Esophagus (tissue), 2 donors: Measurements from ENCODE around the gene RFFL. TPM values are rescaled to one million over a fixed set of nuclear protein-coding genes. Genes with fewer than 3 reads are reported as not detected.
A peak's percentile ranks its signal among the peaks of the same experiment; 100 is the strongest.

Experiments
- H3K27ac ChIP-seq, 2 donors: one replicate each; pipeline ENCODE4 v1.5.1; 2013; ENCODE audit warnings: low read depth in 2 of 2, mild to moderate bottlenecking in 2 of 2, inconsistent platforms in 1 of 2, low read length in 1 of 2, moderate library complexity in 1 of 2
- H3K27me3 ChIP-seq, 2 donors: one replicate each; pipeline ENCODE4 v1.6.1; 2013; ENCODE audit warnings: low read length in 2 of 2, control low read depth in 1 of 2, mild to moderate bottlenecking in 1 of 2; ENCODE audit not compliant: insufficient read depth in 2 of 2, control insufficient read depth in 1 of 2
- H3K36me3 ChIP-seq, 2 donors: one replicate each; pipeline ENCODE4 v1.6.1; 2013; ENCODE audit warnings: low read length in 1 of 2; ENCODE audit not compliant: control insufficient read depth in 2 of 2, insufficient read depth in 2 of 2
- H3K4me1 ChIP-seq, 2 donors: one replicate each; pipeline ENCODE4 v1.6.1; 2013; ENCODE audit warnings: low read length in 1 of 2; ENCODE audit not compliant: control insufficient read depth in 2 of 2, insufficient read depth in 2 of 2
- H3K4me3 ChIP-seq, 2 donors: one replicate each; pipeline ENCODE4 v1.5.1; 2013; ENCODE audit warnings: low read length in 2 of 2, mild to moderate bottlenecking in 2 of 2, low read depth in 1 of 2, moderate library complexity in 1 of 2
- H3K9me3 ChIP-seq, 2 donors: one replicate each; pipeline ENCODE4 v1.6.1; 2013; ENCODE audit warnings: mild to moderate bottlenecking in 2 of 2, low read depth in 1 of 2, low read length in 1 of 2, moderate library complexity in 1 of 2; ENCODE audit not compliant: control insufficient read depth in 2 of 2, insufficient read depth in 1 of 2
- WGBS, 2 donors: extraction: QIAGEN DNeasy Blood & Tissue Kit; methylation state at CpG; one replicate each; pipeline ENCODE4 v1.1.7; 2013; 5-methylcytosine and 5-hydroxymethylcytosine counted together
- polyA plus RNA-seq, 2 donors: library from polyadenylated mRNA; stranded (reverse); fragments of 200-250 nt; gene quantifications; one replicate each; pipeline ENCODE4 v1.2.3, GENCODE V29; 2013
- donor health status: healthy with polysubstance abuse.
- donor health status: Bipolar disorder and iron deficiency.

The RFFL gene
- polyA plus RNA-seq, 2 donors = 13.0 to 18.1 TPM

- Histone ChIP-seq H3K27me3 (no peaks in the 10 kb centered on the region), H3K36me3 (peaks cover 11 to 28% of the 10 kb centered on the region in 2 donors), H3K4me1 (peaks cover 0 to 2% of the 10 kb centered on the region in 2 donors), H3K9me3 (no peaks in the 10 kb centered on the region), H3K4me3 (no peak overlapping the region), H3K27ac (no peak overlapping the region)
- 84 to 90% methylated on average over 3 of the region's 3 CpGs for WGBS, 2 donors
Measured at GRCh38 chr17:34991606-34992005, 71.9 kb downstream of the RFFL start.

- Histone ChIP-seq H3K9me3 (no peaks in the 10 kb centered on the region), H3K4me1 (peaks cover 0 to 2% of the 10 kb centered on the region in 2 donors), H3K36me3 (peaks cover 11 to 26% of the 10 kb centered on the region in 2 donors), H3K4me3 (no peak overlapping the region), H3K27me3 (no peaks in the 10 kb centered on the region), H3K27ac (no peak overlapping the region)
- WGBS, 2 donors = 40 to 53% methylated on average over 6 of the region's 6 CpGs
Measured at GRCh38 chr17:34990921-34991365, 72.6 kb downstream of the RFFL start.

DNA sequence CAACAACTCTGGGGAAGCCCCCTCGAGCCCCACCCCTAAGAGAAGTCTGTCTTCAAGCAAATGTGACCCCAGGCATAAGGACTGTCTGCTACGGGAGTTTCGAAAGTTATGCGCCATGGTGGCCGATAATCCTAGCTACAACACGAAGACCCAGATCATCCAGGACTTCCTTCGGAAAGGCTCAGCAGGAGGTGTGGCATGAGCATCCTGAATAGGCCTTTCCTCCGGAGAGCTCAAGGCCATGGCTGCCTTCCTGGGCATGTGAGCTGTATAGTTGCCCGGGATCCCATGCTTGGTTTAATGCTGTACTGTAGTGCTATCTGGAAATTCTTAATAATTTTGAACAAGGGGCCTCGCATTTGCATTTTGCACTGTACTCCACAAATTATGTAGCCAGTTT is 74.0 kb downstream of the RFFL start:
- H3K4me3 ChIP-seq = no peak overlapping the region
- peaks cover 7 to 19% of the 10 kb centered on the region in 2 donors for H3K36me3 ChIP-seq
- 90 to 92% methylated on average over 10 of the region's 10 CpGs for WGBS, 2 donors
- H3K27ac ChIP-seq = no peak overlapping the region
- H3K4me1 ChIP-seq = peaks cover 0 to 2% of the 10 kb centered on the region in 2 donors
- H3K27me3 ChIP-seq = no peaks in the 10 kb centered on the region
- no peaks in the 10 kb centered on the region for H3K9me3 ChIP-seq

DNA sequence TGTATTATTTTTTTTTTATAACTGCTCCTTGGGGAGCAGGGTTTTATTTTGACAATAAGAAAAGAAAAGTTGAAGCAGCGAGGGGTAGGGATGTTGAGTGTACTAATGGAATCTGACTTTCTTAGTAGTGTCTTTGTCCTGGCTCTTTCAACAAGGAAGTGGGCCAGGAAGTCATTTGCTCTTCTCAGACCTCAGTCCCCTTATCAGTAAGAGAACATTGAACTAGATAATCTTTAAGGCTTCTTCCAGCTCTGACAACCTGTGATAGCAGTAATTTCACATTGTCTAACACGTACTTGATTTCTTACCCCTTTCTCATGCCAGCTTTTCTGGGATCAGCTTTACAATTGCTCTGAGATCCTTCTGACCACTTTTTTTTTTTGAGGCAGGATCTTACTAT is 74.9 kb downstream of the RFFL start:
- Histone ChIP-seq H3K36me3 (peaks cover 7 to 15% of the 10 kb centered on the region in 2 donors), H3K4me1 (peaks cover 0 to 2% of the 10 kb centered on the region in 2 donors), H3K27me3 (no peaks in the 10 kb centered on the region), H3K9me3 (no peaks in the 10 kb centered on the region), H3K4me3 (no peak overlapping the region), H3K27ac (no peak overlapping the region)
- 89 to 93% methylated on average over 2 of the region's 2 CpGs for WGBS, 2 donors

GRCh38 chr17:34987232-34987631 is 76.3 kb downstream of the RFFL start:
- Histone ChIP-seq H3K27ac (no peak overlapping the region), H3K4me1 (peaks cover 2 to 5% of the 10 kb centered on the region in 2 donors), H3K36me3 (peaks cover 7 to 9% of the 10 kb centered on the region in 2 donors), H3K9me3 (no peaks in the 10 kb centered on the region), H3K27me3 (no peaks in the 10 kb centered on the region), H3K4me3 (no peak overlapping the region)
- 89% methylated on average over 2 of the region's 2 CpGs for WGBS, 2 donors

GRCh38 chr17:34981538-34982241 is 81.8 kb downstream of the RFFL start:
- 12 to 15% methylated on average over 8 of the region's 8 CpGs for WGBS, 2 donors
- peaks cover 0 to 5% of the 10 kb centered on the region in 2 donors for H3K4me1 ChIP-seq
- no peaks in the 10 kb centered on the region for H3K27me3 ChIP-seq
- peak overlapping the region; percentile 94 to 99 for H3K27ac ChIP-seq
- H3K9me3 ChIP-seq = no peaks in the 10 kb centered on the region
- peak overlapping the region; percentile 69 to 90 for H3K4me3 ChIP-seq
- no peaks in the 10 kb centered on the region for H3K36me3 ChIP-seq

DNA sequence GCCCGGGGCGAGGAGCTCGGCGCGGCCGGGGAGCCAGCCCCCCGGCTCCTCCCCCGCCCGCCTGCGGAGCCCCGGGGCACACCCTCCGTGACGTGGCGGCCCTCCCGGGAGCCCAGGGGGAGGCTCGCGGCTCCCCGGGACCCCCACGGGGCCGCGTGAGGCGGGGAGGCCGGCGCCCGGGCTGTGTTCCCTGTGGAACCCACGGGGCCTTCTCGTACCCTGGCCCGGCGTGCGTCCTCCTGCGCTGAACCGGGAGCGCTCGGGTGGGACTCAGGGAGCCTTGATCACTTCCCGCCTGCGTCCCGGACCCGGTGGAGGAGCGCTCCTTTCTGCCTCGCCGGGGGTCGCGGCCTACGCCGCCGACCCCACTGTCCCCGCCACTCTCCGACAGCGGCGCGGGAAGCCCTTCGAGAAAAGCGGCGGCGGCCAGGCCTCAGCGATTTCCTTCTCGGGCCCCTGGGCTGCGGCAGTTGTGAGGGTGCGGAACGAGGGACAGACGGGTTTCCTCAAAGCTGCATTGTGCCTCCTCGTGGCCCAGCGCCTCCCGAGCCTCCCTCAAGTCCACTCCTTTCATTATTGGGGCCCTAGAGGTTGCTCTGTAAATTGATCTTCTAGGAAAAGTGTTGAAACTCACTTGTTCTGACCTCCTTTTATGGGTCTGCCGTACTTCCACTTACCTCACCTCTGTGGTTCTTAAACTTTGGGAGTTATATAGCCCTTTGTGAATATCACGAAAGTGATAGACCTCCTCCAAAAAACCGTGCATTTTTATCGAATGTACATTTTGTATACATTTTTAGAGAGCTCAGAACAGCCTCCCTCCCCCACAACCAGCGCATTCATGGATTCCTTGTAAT is 82.6 kb downstream of the RFFL start:
- Histone ChIP-seq H3K9me3 (no peaks in the 10 kb centered on the region), H3K27ac (peak overlapping the region; percentile 94 to 99), H3K36me3 (no peaks in the 10 kb centered on the region), H3K4me3 (peak overlapping the region; percentile 69 to 90), H3K27me3 (no peaks in the 10 kb centered on the region), H3K4me1 (peaks cover 0 to 5% of the 10 kb centered on the region in 2 donors)
- WGBS, 2 donors = 0 to 1% methylated on average over 53 to 69 of the region's 69 CpGs

DNA sequence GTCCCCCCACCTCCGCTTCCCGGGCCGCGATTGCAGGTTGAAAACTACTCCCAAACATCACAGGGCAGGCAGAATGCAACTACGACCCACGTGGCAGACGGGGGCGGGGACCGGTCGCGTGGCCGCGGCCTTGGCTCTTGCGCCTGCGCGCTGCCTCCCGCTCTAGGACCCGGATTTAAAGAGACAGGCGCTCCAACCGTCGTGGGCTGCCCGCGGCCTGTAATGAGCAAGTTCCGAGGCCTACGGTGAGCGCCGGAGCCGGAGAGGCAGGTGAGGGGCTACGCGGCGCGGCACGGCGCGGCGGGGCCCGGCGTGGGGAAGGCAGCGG is 83.2 kb downstream of the RFFL start, which contains the start of gene LIG3:
LIG3 (plus strand) TSS at position 160 of the 328 bp plus-strand sequence. CDS start 2,494 bp downstream, outside the sequence.
- Histone ChIP-seq H3K4me1 (peaks cover 0 to 5% of the 10 kb centered on the region in 2 donors), H3K27ac (peak within 1 kb of the TSS; percentile 94 to 99), H3K36me3 (no peaks in the 10 kb centered on the region), H3K4me3 (peak within 1 kb of the TSS; percentile 69 to 90), H3K27me3 (no peaks in the 10 kb centered on the region), H3K9me3 (no peaks in the 10 kb centered on the region)
- WGBS, 2 donors = 0 to 1% methylated on average over 35 to 39 of the region's 39 CpGs

GRCh38 chr17:34979650-34980352 is 83.7 kb downstream of the RFFL start:
- Histone ChIP-seq H3K27ac (peak overlapping the region; percentile 94 to 99), H3K9me3 (no peaks in the 10 kb centered on the region), H3K4me1 (peaks cover 0 to 5% of the 10 kb centered on the region in 2 donors), H3K36me3 (no peaks in the 10 kb centered on the region), H3K4me3 (peak overlapping the region; percentile 69 to 90), H3K27me3 (no peaks in the 10 kb centered on the region)
- WGBS, 2 donors = 14 to 17% methylated on average over 15 of the region's 15 CpGs
